Pancreas (tissue), 10 donors: ENCODE measurements around the gene FXR1. TPM values are rescaled to one million over a fixed set of nuclear protein-coding genes. Genes with fewer than 3 reads are reported as not detected.

ENCODE experiments used
- ATAC-seq, 4 donors: fragments of 200-7000 bp; cut with Tn5 transposase; one replicate each; pipeline versions ENCODE4 v1.8.0 to v1.9.1; 2020; ENCODE audit warnings: mild to moderate bottlenecking in 4 of 4, moderate library complexity in 4 of 4
- DNase-seq, 6 donors: peaks; one replicate each; pipeline ENCODE4 v3.0.0-alpha.2; 2020
- FAIRE-seq: peaks from 2 replicates; lab custom pipeline; 2012; peaks lifted over from hg19 to GRCh38; lab: Jason Lieb, UNC
- H3K27ac ChIP-seq, 4 donors: fragments of 200-600 bp; sonication (generic); 1 replicate in 3 of 4; 2 replicates in 1 of 4; pipeline versions ENCODE4 v1.5.0 to v1.8.0; 2020
- H3K27me3 ChIP-seq, 4 donors: fragments of 200-600 bp; one replicate each; pipeline ENCODE4 v1.8.0; 2021
- H3K36me3 ChIP-seq, 3 donors: fragments of 200-600 bp; sonication (generic) in 1 of 3; one replicate each; pipeline versions ENCODE4 v1.5.0 to v1.8.0; 2020 to 2021
- H3K4me1 ChIP-seq, 3 donors: fragments of 200-600 bp; one replicate each; pipeline ENCODE4 v1.8.0; 2021
- H3K4me3 ChIP-seq, 4 donors: fragments of 200-600 bp; sonication (generic) in 2 of 4; one replicate each; pipeline versions ENCODE4 v1.5.0 to v1.8.0; 2020 to 2021
- H3K9me3 ChIP-seq, 4 donors: fragments of 200-600 bp; one replicate each; pipeline ENCODE4 v1.8.0; 2021
- CTCF ChIP-seq, 4 donors: fragments of 200-600 bp; sonication (generic) in 3 of 4; IDR thresholded peaks; one replicate each; pipeline versions ENCODE4 v1.5.0 to v1.8.0; 2021; ENCODE audit warnings: antibody characterized with exemption in 4 of 4
- WGBS, 2 donors: extraction: QIAGEN DNeasy Blood & Tissue Kit; methylation state at CpG; one replicate each; pipeline ENCODE4 v1.1.7; 2013; 5-methylcytosine and 5-hydroxymethylcytosine counted together
- intact Hi-C, 3 donors: fragments of 100-400 bp; cut with DNase I; formaldehyde crosslinking; loops; one replicate each; pipeline versions ENCODE4 v1.11.1 to v1.14.2; 2022
- polyA plus RNA-seq, 2 donors: library from polyadenylated mRNA; stranded (reverse); fragments of 200-250 nt; gene quantifications; one replicate each; pipeline ENCODE4 v1.2.3, GENCODE V29; 2013
- total RNA-seq, 6 donors: library from RNA; stranded (reverse); fragmentation: NEBNext Ultra II Directional in 4 of 6; extraction: Animal tissue kit (Norgen Biotek cat#: 25700) in 4 of 6; gene quantifications; one replicate each; pipeline versions ENCODE4 v1.2.1 to v1.2.4, GENCODE V29; 2021 to 2023
- donor health status: healthy with polysubstance abuse.
- donor health status: DM: no; HTN: no; CAD: no; lungs with moderate emphysema.
- donor health status: DM: no; HTN: no; CAD: no.
- donor health status: control.
- donor health status: control.
- donor health status: Bipolar disorder and iron deficiency.
- donor health status: DM: yes; HTN: yes; CAD: no.
- donor health status: DM: no; HTN: no; CAD: no.
- donor health status: DM: no; HTN: no; CAD: no.
- donor health status: DM: yes; HTN: yes; CAD: no.

Gene FXR1
- total and polyA plus RNA-seq, 8 donors = 33.5 to 76.6 (median 58.4) TPM

GRCh38 chr3:180909369-180910127, 2.9 kb upstream of the FXR1 start:
- DNase-seq (no peak), FAIRE-seq (no peak), ATAC-seq (no peak)
- intact Hi-C loops = no loop called here
- Histone ChIP-seq H3K27ac (no peak overlapping the region), H3K36me3 (no peaks in the 10 kb centered on the region), H3K9me3 (no peaks in the 10 kb centered on the region), H3K4me1 (peaks cover 12 to 15% (median 14%) of the 10 kb centered on the region in 3 donors), H3K27me3 (no peaks in the 10 kb centered on the region), H3K4me3 (no peak overlapping the region)
- WGBS, 2 donors = 81 to 82% methylated on average over 5 of the region's 5 CpGs
- TF ChIP-seq CTCF (IDR thresholded peaks at IDR 0.05) = no peak

- intact Hi-C loops = no loop called here
- no peaks in the 10 kb centered on the region for H3K36me3 ChIP-seq
- no peaks in the 10 kb centered on the region for H3K9me3 ChIP-seq
- FAIRE-seq (no peak), DNase-seq (no peak), ATAC-seq (no peak)
- peaks cover 15 to 23% (median 19%) of the 10 kb centered on the region in 3 donors for H3K4me1 ChIP-seq
- 82 to 87% methylated on average over 4 of the region's 4 CpGs for WGBS, 2 donors
- H3K4me3 ChIP-seq = no peak overlapping the region
- no peaks in the 10 kb centered on the region for H3K27me3 ChIP-seq
- no peak overlapping the region for H3K27ac ChIP-seq
- TF ChIP-seq CTCF (IDR thresholded peaks at IDR 0.05) = no peak
Observed at GRCh38 chr3:180910823-180911222, 1.6 kb upstream of the FXR1 start.

GRCh38 chr3:180911876-180912303, 580 bp upstream of the FXR1 start:
- Histone ChIP-seq H3K4me1 (peaks cover 15 to 23% (median 19%) of the 10 kb centered on the region in 3 donors), H3K4me3 (peak overlapping the region; percentile 72 to 93 (median 88)), H3K27me3 (no peaks in the 10 kb centered on the region), H3K27ac (peak overlapping the region; percentile 64 to 96 (median 88)), H3K36me3 (no peaks in the 10 kb centered on the region), H3K9me3 (no peaks in the 10 kb centered on the region)
- intact Hi-C loops = no loop called here
- ATAC-seq = no peak
- DNase-seq = no peak
- no peak for FAIRE-seq
- WGBS, 2 donors = 41 to 42% methylated on average over 6 of the region's 6 CpGs
- TF ChIP-seq CTCF (IDR thresholded peaks at IDR 0.05) = no peak

- ATAC-seq = no peak
- Histone ChIP-seq H3K4me3 (peak overlapping the region; percentile 72 to 93 (median 88)), H3K27ac (peak overlapping the region in 1 of 4 donors; percentile 96), H3K4me1 (peaks cover 15 to 23% (median 19%) of the 10 kb centered on the region in 3 donors), H3K9me3 (no peaks in the 10 kb centered on the region), H3K27me3 (no peaks in the 10 kb centered on the region), H3K36me3 (no peaks in the 10 kb centered on the region)
- WGBS, 2 donors = 4 to 5% methylated on average over 19 of the region's 19 CpGs
- intact Hi-C loops = no loop called here
- no peak for FAIRE-seq
- TF ChIP-seq CTCF (IDR thresholded peaks at IDR 0.05) = no peak
- no peak for DNase-seq
Observed at GRCh38 chr3:180913581-180914404, 1.3 kb downstream of the FXR1 start.
